Activated CD8-positive, alpha-beta T cell treated with anti-CD3 and anti-CD28 coated beads, Interleukin-2, amount 10 ng/mL, durations not matched to agents 7 days and 5 days (primary cell): ENCODE data around the gene KRTAP4-2. TPM values are rescaled to one million over a fixed set of nuclear protein-coding genes. Genes with fewer than 3 reads are reported as not detected.

Source experiments
- ATAC-seq: fragments of 150-1000 bp; cut with Tn5 transposase; one replicate; pipeline ENCODE4 v1.10.0; 2021; ENCODE audit warnings: moderate library complexity
- CTCF ChIA-PET: fragments of 350-600 bp; sonication (Branson Sonifier 250); formaldehyde crosslinking; loops from one replicate; lab custom pipeline; 2021; ENCODE audit warnings: antibody characterized with exemption; lab: Charles Lee
- POLR2A ChIA-PET: fragments of 350-600 bp; sonication (Branson Sonifier 250); formaldehyde crosslinking; loops from one replicate; lab custom pipeline; 2021; ENCODE audit warnings: antibody characterized with exemption; lab: Charles Lee
- DNase-seq: peaks from one replicate; pipeline ENCODE4 v3.0.0-alpha.2; 2020
- H3K27ac Mint-ChIP-seq: one replicate; pipeline ENCODE4 v1.8.0; 2021; ENCODE audit warnings: mild to moderate bottlenecking, mixed read lengths
- H3K27me3 Mint-ChIP-seq: one replicate; pipeline ENCODE4 v1.8.0; 2021; ENCODE audit warnings: low read depth, mixed read lengths
- H3K36me3 Mint-ChIP-seq: one replicate; pipeline ENCODE4 v1.8.0; 2021; ENCODE audit warnings: low read depth, mixed read lengths
- H3K4me1 Mint-ChIP-seq: one replicate; pipeline ENCODE4 v1.8.0; 2021; ENCODE audit warnings: low read depth, mixed read lengths
- H3K4me3 Mint-ChIP-seq: one replicate; pipeline ENCODE4 v1.8.0; 2021; ENCODE audit warnings: mild to moderate bottlenecking, mixed read lengths
- H3K9me3 Mint-ChIP-seq: one replicate; pipeline ENCODE4 v1.8.0; 2022; ENCODE audit warnings: mixed read lengths; ENCODE audit not compliant: insufficient read depth
- total RNA-seq, 2 experiments: library from RNA; stranded (reverse); gene quantifications; one replicate each; pipeline ENCODE4 v1.2.3, GENCODE V29; 2021

KRTAP4-2 gene
- total RNA-seq, 2 experiments from 2014 or later, result not detected

GRCh38 chr17:41133880-41134735 is 43.9 kb downstream of the KRTAP4-2 start:
- H3K36me3 Mint-ChIP-seq, result no peaks in the 10 kb centered on the region
- peaks cover 3% of the 10 kb centered on the region for H3K4me1 Mint-ChIP-seq
- CTCF ChIA-PET, result no interaction called here
- no peak overlapping the region for H3K27ac Mint-ChIP-seq
- ATAC-seq (no peak), DNase-seq (no peak)
- no peak overlapping the region for H3K4me3 Mint-ChIP-seq
- H3K9me3 Mint-ChIP-seq, result no peaks in the 10 kb centered on the region
- POLR2A ChIA-PET, result no interaction called here
- no peaks in the 10 kb centered on the region for H3K27me3 Mint-ChIP-seq

- Mint-ChIP-seq H3K36me3 (no peaks in the 10 kb centered on the region), H3K4me3 (no peak overlapping the region), H3K9me3 (no peaks in the 10 kb centered on the region), H3K4me1 (peaks cover 3% of the 10 kb centered on the region), H3K27me3 (no peaks in the 10 kb centered on the region), H3K27ac (no peak overlapping the region)
- CTCF ChIA-PET, result no interaction called here
- ATAC-seq (no peak), DNase-seq (no peak)
- POLR2A ChIA-PET, result no interaction called here
Measured at GRCh38 chr17:41131979-41132378, 46.0 kb downstream of the KRTAP4-2 start.

Other genes starting within 250 kb of the KRTAP4-2 start
- not detected for gene KRT23, start 240.6 kb downstream of the KRTAP4-2 start, total RNA-seq
- not detected for gene KRT39, start 211.3 kb downstream of the KRTAP4-2 start, total RNA-seq
- gene KRT40, start 193.9 kb downstream of the KRTAP4-2 start, total RNA-seq, result not detected
- gene KRTAP3-3, start 184.1 kb downstream of the KRTAP4-2 start, total RNA-seq, result not detected
- gene KRTAP3-2, start 178.3 kb downstream of the KRTAP4-2 start, total RNA-seq, result not detected
- not detected for gene KRTAP3-1, start 169.1 kb downstream of the KRTAP4-2 start, total RNA-seq
- not detected for gene KRTAP1-5, start 151.0 kb downstream of the KRTAP4-2 start, total RNA-seq
- not detected for gene KRTAP1-4, start 148.0 kb downstream of the KRTAP4-2 start, total RNA-seq
- not detected for gene KRTAP1-3, start 143.3 kb downstream of the KRTAP4-2 start, total RNA-seq
- not detected for gene KRTAP1-1, start 136.8 kb downstream of the KRTAP4-2 start, total RNA-seq
- not detected for gene KRTAP2-1, start 130.9 kb downstream of the KRTAP4-2 start, total RNA-seq
- not detected for gene KRTAP2-2, start 123.0 kb downstream of the KRTAP4-2 start, total RNA-seq
- not detected for gene KRTAP2-3, start 118.1 kb downstream of the KRTAP4-2 start, total RNA-seq
- not detected for gene KRTAP2-4, start 112.3 kb downstream of the KRTAP4-2 start, total RNA-seq
- gene KRTAP4-7, start 94.1 kb downstream of the KRTAP4-2 start, total RNA-seq, result not detected
- gene KRTAP4-8, start 80.1 kb downstream of the KRTAP4-2 start, total RNA-seq, result not detected
- not detected for gene KRTAP4-16, start 76.0 kb downstream of the KRTAP4-2 start, total RNA-seq
- not detected for gene KRTAP4-9, start 72.8 kb downstream of the KRTAP4-2 start, total RNA-seq
- gene KRTAP4-11, start 59.8 kb downstream of the KRTAP4-2 start, total RNA-seq, result not detected
- gene KRTAP4-12, start 54.0 kb downstream of the KRTAP4-2 start, total RNA-seq, result not detected
- gene KRTAP4-6, start 37.7 kb downstream of the KRTAP4-2 start, total RNA-seq, result not detected
- gene KRTAP4-5, start 28.4 kb downstream of the KRTAP4-2 start, total RNA-seq, result not detected
- not detected for gene KRTAP4-4, start 17.5 kb downstream of the KRTAP4-2 start, total RNA-seq
- gene KRTAP4-3, start 10.0 kb downstream of the KRTAP4-2 start, total RNA-seq, result not detected
- gene KRTAP4-1, start 6.7 kb upstream of the KRTAP4-2 start, total RNA-seq, result not detected
- gene KRTAP9-1, start 11.7 kb upstream of the KRTAP4-2 start, total RNA-seq, result not detected
- gene KRTAP9-2, start 48.4 kb upstream of the KRTAP4-2 start, total RNA-seq, result not detected
- not detected for gene KRTAP9-3, start 54.2 kb upstream of the KRTAP4-2 start, total RNA-seq
- not detected for gene KRTAP9-8, start 59.8 kb upstream of the KRTAP4-2 start, total RNA-seq
- gene KRTAP9-4, start 71.5 kb upstream of the KRTAP4-2 start, total RNA-seq, result not detected
- gene KRTAP9-9, start 77.2 kb upstream of the KRTAP4-2 start, total RNA-seq, result not detected
- gene KRTAP9-6, start 87.2 kb upstream of the KRTAP4-2 start, total RNA-seq, result not detected
- not detected for gene KRTAP9-7, start 97.5 kb upstream of the KRTAP4-2 start, total RNA-seq
- not detected for gene KRTAP29-1, start 124.6 kb upstream of the KRTAP4-2 start, total RNA-seq
- not detected for gene KRTAP16-1, start 131.1 kb upstream of the KRTAP4-2 start, total RNA-seq
- gene KRTAP17-1, start 137.5 kb upstream of the KRTAP4-2 start, total RNA-seq, result not detected
- gene KRT33A, start 172.6 kb upstream of the KRTAP4-2 start, total RNA-seq, result not detected
- not detected for gene KRT33B, start 191.6 kb upstream of the KRTAP4-2 start, total RNA-seq
- not detected for gene KRT34, start 204.1 kb upstream of the KRTAP4-2 start, total RNA-seq
- gene KRT31, start 219.4 kb upstream of the KRTAP4-2 start, total RNA-seq, result not detected
- gene KRT37, start 246.4 kb upstream of the KRTAP4-2 start, total RNA-seq, result not detected